Nephron (organoid): Measurements from ENCODE around the gene CDS1.
"Not testable (repeated sequence)": the region's sequence is repeated elsewhere in the genome, so short reads cannot be mapped to it uniquely, and the experiment has no call there.

Experiments used
- H3K27ac Mint-ChIP-seq, 3 experiments: 2 replicates each; pipeline ENCODE4 v1.8.0; 2020; ENCODE audit warnings: mixed read lengths in 3 of 3, mild to moderate bottlenecking in 2 of 3, moderate library complexity in 1 of 3
- H3K27me3 Mint-ChIP-seq: 2 replicates; pipeline ENCODE4 v1.8.0; 2021; ENCODE audit warnings: low read depth, mild to moderate bottlenecking, moderate library complexity, mixed read lengths
- H3K36me3 Mint-ChIP-seq: 2 replicates; pipeline ENCODE4 v1.8.0; 2020; ENCODE audit warnings: low read depth, mixed read lengths
- H3K4me1 Mint-ChIP-seq: 2 replicates; pipeline ENCODE4 v1.8.0; 2020; ENCODE audit warnings: mixed read lengths
- H3K4me3 Mint-ChIP-seq, 3 experiments: 2 replicates each; pipeline ENCODE4 v1.8.0; 2020; ENCODE audit warnings: mild to moderate bottlenecking in 3 of 3, mixed read lengths in 3 of 3, moderate library complexity in 2 of 3
- H3K9me3 Mint-ChIP-seq: 2 replicates; pipeline ENCODE4 v1.8.0; 2020; ENCODE audit warnings: mixed read lengths
- CTCF ChIP-seq, 3 experiments: fragments of 200-600 bp; sonication (generic); IDR thresholded peaks; one replicate each; pipeline ENCODE4 v1.5.0; 2021; ENCODE audit warnings: antibody characterized with exemption in 3 of 3; ENCODE audit not compliant: unreplicated experiment in 3 of 3

The CDS1 gene

GRCh38 chr4:84648863-84649647, 66.1 kb downstream of the CDS1 start:
- H3K4me1 Mint-ChIP-seq, result no peaks in the 10 kb centered on the region
- peaks cover 11% of the 10 kb centered on the region for H3K36me3 Mint-ChIP-seq

GRCh38 chr4:84651499-84651898, 68.6 kb downstream of the CDS1 start:
- no peaks in the 10 kb centered on the region for H3K27me3 Mint-ChIP-seq
- H3K36me3 Mint-ChIP-seq, result peaks cover 18% of the 10 kb centered on the region
- H3K27ac Mint-ChIP-seq, result no peak overlapping the region
- no peaks in the 10 kb centered on the region for H3K4me1 Mint-ChIP-seq
- TF ChIP-seq CTCF (IDR thresholded peaks at IDR 0.05; ENCODE audit: unreplicated experiment in 3 of 3), result no peak
- no peak overlapping the region for H3K4me3 Mint-ChIP-seq
- H3K9me3 Mint-ChIP-seq, result peaks cover 5% of the 10 kb centered on the region

More at GRCh38 chr4:84648863-84649647, 66.1 kb downstream of the CDS1 start:
- no peaks in the 10 kb centered on the region for H3K9me3 Mint-ChIP-seq
- no peak overlapping the region for H3K4me3 Mint-ChIP-seq
- no peak overlapping the region for H3K27ac Mint-ChIP-seq
- H3K27me3 Mint-ChIP-seq, result no peaks in the 10 kb centered on the region
- no peak for TF ChIP-seq CTCF (IDR thresholded peaks at IDR 0.05; ENCODE audit: unreplicated experiment in 3 of 3)

GRCh38 chr4:84652478-84652877, 69.6 kb downstream of the CDS1 start:
- TF ChIP-seq CTCF (IDR thresholded peaks at IDR 0.05; ENCODE audit: unreplicated experiment in 3 of 3), result no peak
- H3K9me3 Mint-ChIP-seq, result peaks cover 7% of the 10 kb centered on the region
- H3K27me3 Mint-ChIP-seq, result no peaks in the 10 kb centered on the region
- H3K27ac Mint-ChIP-seq, result no peak overlapping the region
- peaks cover 25% of the 10 kb centered on the region for H3K36me3 Mint-ChIP-seq
- no peak overlapping the region for H3K4me3 Mint-ChIP-seq
- H3K4me1 Mint-ChIP-seq, result no peaks in the 10 kb centered on the region

GRCh38 chr4:84660606-84661005, 77.7 kb downstream of the CDS1 start:
- H3K9me3 Mint-ChIP-seq, result peaks cover 13% of the 10 kb centered on the region
- peak overlapping the region in 1 of 3 experiments; percentile 10 for H3K27ac Mint-ChIP-seq
- no peaks in the 10 kb centered on the region for H3K4me1 Mint-ChIP-seq
- peaks cover 42% of the 10 kb centered on the region for H3K36me3 Mint-ChIP-seq
- no peaks in the 10 kb centered on the region for H3K27me3 Mint-ChIP-seq
- no peak for TF ChIP-seq CTCF (IDR thresholded peaks at IDR 0.05; ENCODE audit: unreplicated experiment in 3 of 3)
- no peak overlapping the region for H3K4me3 Mint-ChIP-seq

- TF ChIP-seq CTCF (IDR thresholded peaks at IDR 0.05; ENCODE audit: unreplicated experiment in 3 of 3), result no peak
- Mint-ChIP-seq H3K4me1 (no peaks in the 10 kb centered on the region), H3K36me3 (peaks cover 45% of the 10 kb centered on the region), H3K9me3 (peaks cover 16% of the 10 kb centered on the region), H3K27me3 (no peaks in the 10 kb centered on the region), H3K27ac (peak overlapping the region in 1 of 3 experiments; percentile 8), H3K4me3 (no peak overlapping the region)
These were observed 78.4 kb downstream of the CDS1 start for GRCh38 chr4:84661191-84661939.

GRCh38 chr4:84664767-84665166, 81.8 kb downstream of the CDS1 start:
- Mint-ChIP-seq H3K9me3 (peaks cover 12% of the 10 kb centered on the region), H3K36me3 (peaks cover 54% of the 10 kb centered on the region)
- not testable (repeated sequence) for H3K4me1 Mint-ChIP-seq, H3K27ac Mint-ChIP-seq, H3K27me3 Mint-ChIP-seq, H3K4me3 Mint-ChIP-seq
